Upper lobe of left lung (tissue), 6 donors: ENCODE data around the gene FOXP1. TPM values are rescaled to one million over a fixed set of nuclear protein-coding genes. Genes with fewer than 3 reads are reported as not detected.

Experiments
- ATAC-seq, 2 donors: fragments of 200-7000 bp; cut with Tn5 transposase; one replicate each; pipeline ENCODE4 v1.9.1; 2022; ENCODE audit warnings: mild to moderate bottlenecking in 2 of 2, moderate library complexity in 2 of 2; ENCODE audit not compliant: low FRiP score in 2 of 2
- DNase-seq, 2 donors: peaks; one replicate each; pipeline ENCODE4 v3.0.0-alpha.2; 2019 to 2020
- H3K27ac ChIP-seq, 4 donors: fragments of 200-600 bp; sonication (generic); one replicate each; pipeline ENCODE4 v1.5.1; 2016 to 2019
- H3K27me3 ChIP-seq, 4 donors: fragments of 200-600 bp; sonication (generic); one replicate each; pipeline ENCODE4 v1.5.1; 2017 to 2019
- H3K36me3 ChIP-seq, 4 donors: fragments of 200-600 bp; sonication (generic); one replicate each; pipeline ENCODE4 v1.5.1; 2016 to 2019
- H3K4me1 ChIP-seq, 4 donors: fragments of 200-600 bp; sonication (generic); one replicate each; pipeline ENCODE4 v1.5.1; 2018 to 2019
- H3K4me3 ChIP-seq, 4 donors: fragments of 200-600 bp; sonication (generic); one replicate each; pipeline ENCODE4 v1.5.1; 2017 to 2019; ENCODE audit warnings: mild to moderate bottlenecking in 2 of 4, moderate library complexity in 1 of 4
- H3K9me3 ChIP-seq, 4 donors: fragments of 200-600 bp; sonication (generic); one replicate each; pipeline ENCODE4 v1.5.1; 2018 to 2019
- EP300 ChIP-seq, 4 donors: sonication (generic); formaldehyde crosslinking; IDR thresholded peaks; one replicate each; pipeline ENCODE4 v1.5.1; 2017; ENCODE audit warnings: antibody characterized with exemption in 4 of 4, control low read depth in 2 of 4
- POLR2A ChIP-seq, 4 donors: fragments of 450-650 bp; IDR thresholded peaks; one replicate each; pipeline ENCODE4 v1.5.1; 2016 to 2017; ENCODE audit warnings: antibody characterized with exemption in 4 of 4, mild to moderate bottlenecking in 2 of 4
- POLR2AphosphoS5 ChIP-seq, 2 donors: sonication (generic); formaldehyde crosslinking; IDR thresholded peaks; one replicate each; pipeline ENCODE4 v1.5.1; 2017; ENCODE audit warnings: antibody characterized with exemption in 2 of 2
- WGBS, 2 donors: methylation state at CpG; one replicate each; pipeline ENCODE4 v1.1.5; 2017 to 2018; 5-methylcytosine and 5-hydroxymethylcytosine counted together
- total RNA-seq, 6 donors: library from RNA; depleted of rRNA in 4 of 6; stranded (reverse); fragments of >200 nt in 4 of 6; gene quantifications; one replicate each; pipeline versions ENCODE4 v1.1.0 to v1.2.1, GENCODE V29; 2016 to 2021
- TF ChIP-seq, protein P1 (sequence below), 6 experiments: fragments of 450-650 bp in 4 of 6; fragments of 200-600 bp in 2 of 6; sonication (generic) in 2 of 6; IDR thresholded peaks; one replicate each; pipeline ENCODE4 v1.5.1; 2016 to 2019; ENCODE audit warnings: antibody characterized with exemption in 6 of 6
- donor health status: DM: no; HTN: no; CAD: no; lungs with moderate emphysema.
- donor health status: DM: no; HTN: yes; CAD: no; lungs with severe emphysema.

The FOXP1 gene
- total RNA-seq, 6 donors from 2014 or later: 103 to 248 (median 134) TPM

DNA sequence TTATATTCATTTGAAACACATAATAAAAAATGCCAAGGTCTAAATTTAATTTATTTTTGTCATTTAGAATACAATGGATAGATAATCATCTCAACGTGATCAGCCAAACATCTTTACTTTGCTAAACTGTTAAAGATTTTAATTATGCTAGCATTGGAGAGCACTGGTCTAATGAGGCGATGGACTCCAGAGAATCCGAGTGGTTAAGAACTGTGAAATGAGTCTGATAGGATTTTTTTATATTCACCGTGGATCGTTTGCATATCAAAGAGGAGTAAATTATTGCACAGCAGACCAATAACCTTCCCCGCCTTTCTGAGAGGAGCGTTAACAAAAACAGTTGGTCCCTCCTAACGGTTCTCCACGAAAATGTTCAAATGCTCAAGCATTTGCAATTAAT lies 540.8 kb downstream of the FOXP1 start:
- Histone ChIP-seq H3K4me3 (no peak overlapping the region), H3K36me3 (peaks cover 0 to 60% (median 39%) of the 10 kb centered on the region in 4 donors), H3K4me1 (peaks cover 0 to 31% (median 16%) of the 10 kb centered on the region in 4 donors), H3K27ac (no peak overlapping the region), H3K9me3 (no peaks in the 10 kb centered on the region), H3K27me3 (no peaks in the 10 kb centered on the region)
- ATAC-seq (no peak), DNase-seq (no peak)
- 78 to 82% methylated on average over 9 of the region's 9 CpGs for WGBS, 2 donors
- TF ChIP-seq, protein P1, sequence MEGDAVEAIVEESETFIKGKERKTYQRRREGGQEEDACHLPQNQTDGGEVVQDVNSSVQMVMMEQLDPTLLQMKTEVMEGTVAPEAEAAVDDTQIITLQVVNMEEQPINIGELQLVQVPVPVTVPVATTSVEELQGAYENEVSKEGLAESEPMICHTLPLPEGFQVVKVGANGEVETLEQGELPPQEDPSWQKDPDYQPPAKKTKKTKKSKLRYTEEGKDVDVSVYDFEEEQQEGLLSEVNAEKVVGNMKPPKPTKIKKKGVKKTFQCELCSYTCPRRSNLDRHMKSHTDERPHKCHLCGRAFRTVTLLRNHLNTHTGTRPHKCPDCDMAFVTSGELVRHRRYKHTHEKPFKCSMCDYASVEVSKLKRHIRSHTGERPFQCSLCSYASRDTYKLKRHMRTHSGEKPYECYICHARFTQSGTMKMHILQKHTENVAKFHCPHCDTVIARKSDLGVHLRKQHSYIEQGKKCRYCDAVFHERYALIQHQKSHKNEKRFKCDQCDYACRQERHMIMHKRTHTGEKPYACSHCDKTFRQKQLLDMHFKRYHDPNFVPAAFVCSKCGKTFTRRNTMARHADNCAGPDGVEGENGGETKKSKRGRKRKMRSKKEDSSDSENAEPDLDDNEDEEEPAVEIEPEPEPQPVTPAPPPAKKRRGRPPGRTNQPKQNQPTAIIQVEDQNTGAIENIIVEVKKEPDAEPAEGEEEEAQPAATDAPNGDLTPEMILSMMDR (IDR thresholded peaks at IDR 0.05): no peak
- TF ChIP-seq POLR2AphosphoS5 (IDR thresholded peaks at IDR 0.05) (no peak), EP300 (IDR thresholded peaks at IDR 0.05) (no peak), POLR2A (IDR thresholded peaks at IDR 0.05) (no peak)

DNA sequence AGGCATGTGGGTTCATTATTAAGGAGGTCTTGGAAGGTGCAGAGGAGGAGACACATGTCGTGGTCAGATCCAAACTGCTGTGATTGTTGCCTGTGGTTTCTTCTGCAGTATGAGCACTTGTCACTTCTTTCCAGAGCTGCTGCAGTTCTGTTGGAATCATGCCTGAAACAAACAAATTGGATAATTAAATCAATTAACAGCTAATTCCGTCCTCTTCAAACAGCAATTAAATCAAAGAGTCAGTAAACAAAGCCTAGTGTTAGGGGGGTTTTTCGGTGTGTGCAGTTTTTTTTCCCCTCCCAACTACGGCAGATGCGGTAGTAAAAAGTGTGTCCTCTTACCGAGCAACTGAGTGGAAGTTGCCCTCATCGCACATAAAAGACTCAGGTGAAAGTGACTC lies 542.2 kb downstream of the FOXP1 start:
- TF ChIP-seq POLR2A (IDR thresholded peaks at IDR 0.05) (no peak), EP300 (IDR thresholded peaks at IDR 0.05) (no peak), POLR2AphosphoS5 (IDR thresholded peaks at IDR 0.05) (no peak)
- TF ChIP-seq, protein P1 (IDR thresholded peaks at IDR 0.05): no peak
- Histone ChIP-seq H3K4me1 (peaks cover 2 to 21% (median 10%) of the 10 kb centered on the region in 4 donors), H3K36me3 (peaks cover 0 to 68% (median 44%) of the 10 kb centered on the region in 4 donors), H3K4me3 (no peak overlapping the region), H3K27ac (no peak overlapping the region), H3K9me3 (no peaks in the 10 kb centered on the region), H3K27me3 (no peaks in the 10 kb centered on the region)
- ATAC-seq: no peak
- no peak for DNase-seq
- 72 to 84% methylated on average over 7 of the region's 7 CpGs for WGBS, 2 donors

DNA sequence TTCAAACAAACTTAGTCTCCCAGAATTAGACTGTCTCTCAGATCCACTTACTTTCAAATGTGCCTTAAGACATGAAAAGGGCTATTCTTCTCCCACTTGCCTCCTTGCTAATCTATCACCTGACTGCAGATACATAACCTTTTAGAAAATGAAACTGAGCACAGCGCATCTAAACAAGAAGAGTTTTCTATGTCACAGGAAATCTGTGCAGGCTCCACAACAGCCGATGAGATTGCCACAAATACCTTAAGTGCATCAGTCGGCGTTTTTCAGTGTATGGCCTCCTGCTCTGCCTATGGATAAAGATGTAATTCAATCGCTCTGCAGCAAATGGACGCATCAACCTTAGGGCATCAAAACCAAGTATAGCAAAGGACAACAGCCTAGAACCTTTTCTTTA lies 544.2 kb downstream of the FOXP1 start:
- no peaks in the 10 kb centered on the region for H3K9me3 ChIP-seq
- H3K36me3 ChIP-seq: peaks cover 0 to 59% (median 39%) of the 10 kb centered on the region in 4 donors
- TF ChIP-seq POLR2A (IDR thresholded peaks at IDR 0.05): no peak
- TF ChIP-seq, protein P1 (IDR thresholded peaks at IDR 0.05): no peak
- TF ChIP-seq EP300 (IDR thresholded peaks at IDR 0.05): no peak
- TF ChIP-seq POLR2AphosphoS5 (IDR thresholded peaks at IDR 0.05): no peak
- DNase-seq (no peak), ATAC-seq (no peak)
- H3K27me3 ChIP-seq: no peaks in the 10 kb centered on the region
- peak overlapping the region in 2 of 4 donors; percentile 6 to 11 for H3K27ac ChIP-seq
- no peak overlapping the region for H3K4me3 ChIP-seq
- peaks cover 0 to 28% (median 8%) of the 10 kb centered on the region in 4 donors for H3K4me1 ChIP-seq
- 69 to 74% methylated on average over 6 of the region's 6 CpGs for WGBS, 2 donors

DNA sequence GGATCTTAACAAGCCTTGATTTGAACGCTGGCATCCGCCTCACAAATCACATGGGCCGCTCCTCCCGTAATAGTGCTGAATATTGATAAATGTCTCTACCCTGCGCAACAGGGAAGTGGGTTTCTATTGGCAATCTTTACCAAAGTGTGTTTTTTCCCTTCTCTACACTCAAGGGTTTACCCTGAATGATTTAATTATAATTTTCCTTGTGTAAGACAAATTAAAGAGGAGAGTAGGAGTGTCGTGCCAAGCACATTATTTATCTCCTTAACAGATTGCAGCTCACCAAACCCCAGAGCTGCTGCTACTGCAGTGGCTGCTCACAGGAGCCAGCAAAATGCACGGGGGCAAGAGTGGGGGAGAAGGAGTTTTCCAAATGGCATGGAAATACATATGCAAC lies 545.8 kb downstream of the FOXP1 start:
- no peak for TF ChIP-seq POLR2AphosphoS5 (IDR thresholded peaks at IDR 0.05)
- no peak for TF ChIP-seq EP300 (IDR thresholded peaks at IDR 0.05)
- TF ChIP-seq POLR2A (IDR thresholded peaks at IDR 0.05): no peak
- TF ChIP-seq, protein P1 (IDR thresholded peaks at IDR 0.05): no peak
- Histone ChIP-seq H3K9me3 (no peaks in the 10 kb centered on the region), H3K4me1 (peaks cover 5 to 33% (median 10%) of the 10 kb centered on the region in 4 donors), H3K4me3 (no peak overlapping the region), H3K27me3 (no peaks in the 10 kb centered on the region), H3K36me3 (peaks cover 0 to 63% (median 36%) of the 10 kb centered on the region in 4 donors), H3K27ac (no peak overlapping the region)
- ATAC-seq (no peak), DNase-seq (no peak)
- 81 to 88% methylated on average over 7 of the region's 7 CpGs for WGBS, 2 donors

DNA sequence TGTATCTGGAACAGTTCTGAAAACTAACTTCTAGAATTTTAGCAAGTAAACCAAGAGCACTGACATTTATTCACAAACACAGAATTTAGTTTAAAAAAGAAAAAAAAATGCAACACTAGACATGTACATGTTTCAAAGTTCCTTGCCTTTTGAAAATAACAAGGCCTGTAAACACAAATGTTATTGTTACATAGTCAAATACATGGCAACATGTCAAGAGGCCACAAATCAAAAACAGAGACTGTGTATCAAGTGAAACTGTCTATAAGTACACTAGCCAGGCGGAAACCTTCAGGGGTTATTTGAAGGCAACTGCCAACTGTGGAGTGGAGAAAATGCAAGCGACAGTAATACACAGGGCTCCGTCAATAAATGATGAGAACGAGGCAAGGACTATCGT lies 547.6 kb downstream of the FOXP1 start:
- H3K9me3 ChIP-seq: no peaks in the 10 kb centered on the region
- peaks cover 0 to 64% (median 28%) of the 10 kb centered on the region in 4 donors for H3K36me3 ChIP-seq
- no peak for TF ChIP-seq POLR2AphosphoS5 (IDR thresholded peaks at IDR 0.05)
- no peak for TF ChIP-seq POLR2A (IDR thresholded peaks at IDR 0.05)
- TF ChIP-seq, protein P1 (IDR thresholded peaks at IDR 0.05): no peak
- TF ChIP-seq EP300 (IDR thresholded peaks at IDR 0.05): no peak
- peaks cover 21 to 52% (median 24%) of the 10 kb centered on the region in 4 donors for H3K4me1 ChIP-seq
- 52 to 69% methylated on average over 5 of the region's 5 CpGs for WGBS, 2 donors
- H3K27ac ChIP-seq: peak overlapping the region in 1 of 4 donors; percentile 57
- no peak for DNase-seq
- H3K4me3 ChIP-seq: no peak overlapping the region
- H3K27me3 ChIP-seq: no peaks in the 10 kb centered on the region
- no peak for ATAC-seq
